Measurements from ENCODE around the gene SMIM8. TPM values are rescaled to one million over a fixed set of nuclear protein-coding genes. Genes with fewer than 3 reads are reported as not detected.
"Not testable (repeated sequence)": the region's sequence is repeated elsewhere in the genome, so short reads cannot be mapped to it uniquely, and the experiment has no call there.

Gene SMIM8
- total RNA-seq, 2 experiments from 2014 or later, result 5.4 TPM

- peaks cover 0 to 5% of the 10 kb centered on the region in 2 experiments for H3K27me3 ChIP-seq (ENCODE audit: control insufficient read depth in 1 of 2, insufficient read depth in 2 of 2, low read length in 2 of 2)
- no peaks in the 10 kb centered on the region for H3K36me3 ChIP-seq (ENCODE audit: insufficient read depth, low read length)
- DNase-seq (no peak), ATAC-seq (ENCODE audit: poor library complexity) (no peak)
- no peaks in the 10 kb centered on the region for H3K36me3 Mint-ChIP-seq (ENCODE audit: low read depth)
- intact Hi-C loops (cut with DNase I, micrococcal nuclease), result no loop called here
- no peak overlapping the region for H3K4me3 Mint-ChIP-seq
- H3K9me3 Mint-ChIP-seq, result no peaks in the 10 kb centered on the region
- no peak overlapping the region for H3K27ac Mint-ChIP-seq
- peaks cover 31% of the 10 kb centered on the region for H3K27me3 Mint-ChIP-seq
- no peaks in the 10 kb centered on the region for H3K4me1 ChIP-seq (ENCODE audit: insufficient read depth, low read length)
- ChIA-PET POLR2A (no interaction called here), CTCF (no interaction called here)
- no peaks in the 10 kb centered on the region for H3K4me1 Mint-ChIP-seq (ENCODE audit: low read depth)
- H3K9me3 ChIP-seq (ENCODE audit: control insufficient read depth in 1 of 2, insufficient read depth in 1 of 2, low read length in 2 of 2), result no peaks in the 10 kb centered on the region
- no peak overlapping the region for H3K4me3 ChIP-seq (ENCODE audit: low read length)
- H3K27ac ChIP-seq (ENCODE audit: low read depth in 1 of 2, low read length in 2 of 2), result no peak overlapping the region
- TF ChIP-seq CTCF (IDR thresholded peaks at IDR 0.05), result no peak
Measured at GRCh38 chr6:87315071-87315470, 7.3 kb upstream of the SMIM8 start.

GRCh38 chr6:87319271-87319987 lies 3.0 kb upstream of the SMIM8 start:
- intact Hi-C loops (cut with DNase I, micrococcal nuclease), result no loop called here
- no peak for DNase-seq
- H3K36me3 ChIP-seq (ENCODE audit: insufficient read depth, low read length), result no peaks in the 10 kb centered on the region
- no peaks in the 10 kb centered on the region for H3K9me3 ChIP-seq (ENCODE audit: control insufficient read depth in 1 of 2, insufficient read depth in 1 of 2, low read length in 2 of 2)
- H3K4me3 ChIP-seq (ENCODE audit: low read length), result no peak overlapping the region
- no peaks in the 10 kb centered on the region for H3K9me3 Mint-ChIP-seq
- peaks cover 9% of the 10 kb centered on the region for H3K4me1 ChIP-seq (ENCODE audit: insufficient read depth, low read length)
- H3K27me3 ChIP-seq (ENCODE audit: control insufficient read depth in 1 of 2, insufficient read depth in 2 of 2, low read length in 2 of 2), result peaks cover 0 to 5% of the 10 kb centered on the region in 2 experiments
- POLR2A ChIA-PET, result no interaction called here
- no peak overlapping the region for H3K27ac ChIP-seq (ENCODE audit: low read depth in 1 of 2, low read length in 2 of 2)
- peaks cover 12% of the 10 kb centered on the region for H3K27me3 Mint-ChIP-seq
- no peak overlapping the region for H3K27ac Mint-ChIP-seq
- H3K36me3 Mint-ChIP-seq (ENCODE audit: low read depth), result no peaks in the 10 kb centered on the region
- H3K4me1 Mint-ChIP-seq (ENCODE audit: low read depth), result peaks cover 16% of the 10 kb centered on the region
- CTCF ChIA-PET, result no interaction called here
- no peak for ATAC-seq (ENCODE audit: poor library complexity)
- no peak overlapping the region for H3K4me3 Mint-ChIP-seq
- no peak for TF ChIP-seq CTCF (IDR thresholded peaks at IDR 0.05)

GRCh38 chr6:87323880-87324279 lies 1.5 kb downstream of the SMIM8 start:
- H3K36me3 Mint-ChIP-seq (ENCODE audit: low read depth); H3K9me3 Mint-ChIP-seq; DNase-seq; H3K36me3 ChIP-seq (ENCODE audit: insufficient read depth, low read length); CTCF ChIA-PET; H3K27me3 Mint-ChIP-seq; H3K4me1 ChIP-seq (ENCODE audit: insufficient read depth, low read length); H3K27ac Mint-ChIP-seq; H3K27ac ChIP-seq (ENCODE audit: low read depth in 1 of 2, low read length in 2 of 2); ATAC-seq (ENCODE audit: poor library complexity); H3K27me3 ChIP-seq (ENCODE audit: control insufficient read depth in 1 of 2, insufficient read depth in 2 of 2, low read length in 2 of 2); POLR2A ChIA-PET; H3K9me3 ChIP-seq (ENCODE audit: control insufficient read depth in 1 of 2, insufficient read depth in 1 of 2, low read length in 2 of 2); H3K4me3 ChIP-seq (ENCODE audit: low read length): not testable (repeated sequence)
- H3K4me1 Mint-ChIP-seq (ENCODE audit: low read depth), result peaks cover 21% of the 10 kb centered on the region
- H3K4me3 Mint-ChIP-seq, result peak overlapping the region; percentile 92
- intact Hi-C loops (cut with DNase I, micrococcal nuclease), result loop anchor here in 1 of 2 experiments (2.0 to 10.0 kb wide), 4 partner anchors 83 to 381 kb away; partner anchors contain the start of genes AKIRIN2, CFAP206, RARS2 and ZNF292

GRCh38 chr6:87330961-87331360 lies 8.6 kb downstream of the SMIM8 start:
- Histone ChIP-seq H3K4me3 (ENCODE audit: low read length) (no peak overlapping the region), H3K9me3 (ENCODE audit: control insufficient read depth in 1 of 2, insufficient read depth in 1 of 2, low read length in 2 of 2) (peaks cover 0 to 6% of the 10 kb centered on the region in 2 experiments), H3K27ac (ENCODE audit: low read depth in 1 of 2, low read length in 2 of 2) (no peak overlapping the region), H3K27me3 (ENCODE audit: control insufficient read depth in 1 of 2, insufficient read depth in 2 of 2, low read length in 2 of 2) (no peaks in the 10 kb centered on the region), H3K4me1 (ENCODE audit: insufficient read depth, low read length) (peaks cover 8% of the 10 kb centered on the region), H3K36me3 (ENCODE audit: insufficient read depth, low read length) (no peaks in the 10 kb centered on the region)
- intact Hi-C loops (cut with DNase I, micrococcal nuclease), result no loop called here
- Mint-ChIP-seq H3K4me3 (no peak overlapping the region), H3K9me3 (no peaks in the 10 kb centered on the region), H3K36me3 (ENCODE audit: low read depth) (peaks cover 25% of the 10 kb centered on the region), H3K27ac (no peak overlapping the region), H3K27me3 (no peaks in the 10 kb centered on the region), H3K4me1 (ENCODE audit: low read depth) (peaks cover 25% of the 10 kb centered on the region)
- DNase-seq (no peak), ATAC-seq (ENCODE audit: poor library complexity) (no peak)
- CTCF ChIA-PET, result no interaction called here
- no peak for TF ChIP-seq CTCF (IDR thresholded peaks at IDR 0.05)
- POLR2A ChIA-PET, result no interaction called here

Data from CD4-positive, alpha-beta T cell (primary cell).